ENCODE data around the gene ASPA. TPM values are rescaled to one million over a fixed set of nuclear protein-coding genes. Genes with fewer than 3 reads are reported as not detected.

Gene ASPA
- total RNA-seq, 1 experiment from 2014 or later, result 0.04 TPM

DNA sequence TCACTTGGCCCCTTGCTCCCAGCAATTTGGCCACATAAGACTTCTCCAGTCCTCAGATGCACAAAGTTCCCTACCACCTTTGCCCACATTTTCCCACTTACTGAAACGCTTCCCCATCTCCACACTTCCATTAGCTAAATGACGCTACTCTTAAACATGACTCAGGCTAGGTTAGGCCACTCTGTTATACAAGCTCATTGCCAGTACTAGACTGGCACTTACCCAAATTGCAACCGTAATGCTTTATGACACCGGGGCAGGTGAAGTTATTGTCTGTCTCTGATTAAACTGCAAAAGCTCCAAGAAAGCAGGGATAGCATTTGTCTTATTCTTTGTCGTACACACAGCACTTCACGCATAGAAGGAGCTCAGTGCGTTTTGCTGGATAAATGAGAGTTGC, 29.2 kb downstream of the ASPA start:
- ChIA-PET POLR2A (no interaction called here), CTCF (no interaction called here)
- H3K27me3 Mint-ChIP-seq (ENCODE audit: low read depth), result peaks cover 3% of the 10 kb centered on the region; the same call in 1 of the 2 replicates
- no peak overlapping the region for H3K27ac Mint-ChIP-seq
- TF ChIP-seq FOXP4 (CRISPR knock-in tag; IDR thresholded peaks at IDR 0.05) (no peak), CBFB (CRISPR knock-in tag; IDR thresholded peaks at IDR 0.05; ENCODE audit: low read depth) (no peak), ATF6 (CRISPR knock-in tag; IDR thresholded peaks at IDR 0.05) (no peak), RORB (CRISPR knock-in tag; IDR thresholded peaks at IDR 0.05) (no peak), TCF7 (CRISPR knock-in tag; IDR thresholded peaks at IDR 0.05; ENCODE audit: low read depth) (no peak), ZNF219 (CRISPR knock-in tag; IDR thresholded peaks at IDR 0.05; ENCODE audit: borderline replicate concordance) (no peak), ZNF416 (CRISPR knock-in tag; IDR thresholded peaks at IDR 0.05) (no peak), AFF4 (CRISPR knock-in tag; IDR thresholded peaks at IDR 0.05; ENCODE audit: borderline replicate concordance) (no peak), ZSCAN18 (CRISPR knock-in tag; IDR thresholded peaks at IDR 0.05) (no peak), ZNF671 (CRISPR knock-in tag; IDR thresholded peaks at IDR 0.05) (no peak), FOXK1 (CRISPR knock-in tag; IDR thresholded peaks at IDR 0.05) (no peak), MLX (CRISPR knock-in tag; IDR thresholded peaks at IDR 0.05) (no peak), ZNF396 (CRISPR knock-in tag; IDR thresholded peaks at IDR 0.05; ENCODE audit: borderline replicate concordance) (no peak), PRRX2 (CRISPR knock-in tag; IDR thresholded peaks at IDR 0.05) (no peak), FOXJ3 (CRISPR knock-in tag; IDR thresholded peaks at IDR 0.05; ENCODE audit: borderline replicate concordance) (no peak)
- TF ChIP-seq, protein P1, sequence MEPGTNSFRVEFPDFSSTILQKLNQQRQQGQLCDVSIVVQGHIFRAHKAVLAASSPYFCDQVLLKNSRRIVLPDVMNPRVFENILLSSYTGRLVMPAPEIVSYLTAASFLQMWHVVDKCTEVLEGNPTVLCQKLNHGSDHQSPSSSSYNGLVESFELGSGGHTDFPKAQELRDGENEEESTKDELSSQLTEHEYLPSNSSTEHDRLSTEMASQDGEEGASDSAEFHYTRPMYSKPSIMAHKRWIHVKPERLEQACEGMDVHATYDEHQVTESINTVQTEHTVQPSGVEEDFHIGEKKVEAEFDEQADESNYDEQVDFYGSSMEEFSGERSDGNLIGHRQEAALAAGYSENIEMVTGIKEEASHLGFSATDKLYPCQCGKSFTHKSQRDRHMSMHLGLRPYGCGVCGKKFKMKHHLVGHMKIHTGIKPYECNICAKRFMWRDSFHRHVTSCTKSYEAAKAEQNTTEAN (CRISPR knock-in tag; IDR thresholded peaks at IDR 0.05), result no peak
- TF ChIP-seq, protein P2, sequence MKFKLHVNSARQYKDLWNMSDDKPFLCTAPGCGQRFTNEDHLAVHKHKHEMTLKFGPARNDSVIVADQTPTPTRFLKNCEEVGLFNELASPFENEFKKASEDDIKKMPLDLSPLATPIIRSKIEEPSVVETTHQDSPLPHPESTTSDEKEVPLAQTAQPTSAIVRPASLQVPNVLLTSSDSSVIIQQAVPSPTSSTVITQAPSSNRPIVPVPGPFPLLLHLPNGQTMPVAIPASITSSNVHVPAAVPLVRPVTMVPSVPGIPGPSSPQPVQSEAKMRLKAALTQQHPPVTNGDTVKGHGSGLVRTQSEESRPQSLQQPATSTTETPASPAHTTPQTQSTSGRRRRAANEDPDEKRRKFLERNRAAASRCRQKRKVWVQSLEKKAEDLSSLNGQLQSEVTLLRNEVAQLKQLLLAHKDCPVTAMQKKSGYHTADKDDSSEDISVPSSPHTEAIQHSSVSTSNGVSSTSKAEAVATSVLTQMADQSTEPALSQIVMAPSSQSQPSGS (CRISPR knock-in tag; IDR thresholded peaks at IDR 0.05; ENCODE audit: borderline replicate concordance, low read depth), result no peak
- H3K4me3 Mint-ChIP-seq, result no peak overlapping the region
- H3K36me3 Mint-ChIP-seq, result peaks cover 14% of the 10 kb centered on the region
- H3K4me1 Mint-ChIP-seq, result peaks cover 15% of the 10 kb centered on the region
- peaks cover 14% of the 10 kb centered on the region for H3K9me3 Mint-ChIP-seq
- ATAC-seq (no peak), DNase-seq (ENCODE audit: low spot score) (no peak)

Data from WTC11 (cell line).